CD4-positive, alpha-beta T cell (primary cell): ENCODE measurements around the gene BANP. TPM values are rescaled to one million over a fixed set of nuclear protein-coding genes. Genes with fewer than 3 reads are reported as not detected.

Experiments used
- ATAC-seq: fragments of 200-7000 bp; cut with Tn5 transposase; one replicate; pipeline ENCODE4 v1.10.0; 2022; ENCODE audit warnings: mild to moderate bottlenecking; ENCODE audit not compliant: poor library complexity
- CTCF ChIA-PET: fragments of 350-600 bp; sonication (Branson Sonifier 250); formaldehyde crosslinking; loops from one replicate; lab custom pipeline; 2021; ENCODE audit warnings: antibody characterized with exemption, inconsistent platforms; lab: Charles Lee
- POLR2A ChIA-PET: fragments of 350-600 bp; sonication (Branson Sonifier 250); formaldehyde crosslinking; loops from one replicate; lab custom pipeline; 2021; ENCODE audit warnings: antibody characterized with exemption, inconsistent platforms; lab: Charles Lee
- DNase-seq, 14 experiments: peaks; one replicate each; pipeline ENCODE4 v3.0.0-alpha.2; 2013 to 2020; ENCODE audit warnings: mixed read lengths in 2 of 14
- H3K27ac ChIP-seq, 2 donors: one replicate each; pipeline versions ENCODE4 v1.5.1 to v1.7.0; 2013; ENCODE audit warnings: low read length in 2 of 2, low read depth in 1 of 2, mild to moderate bottlenecking in 1 of 2
- H3K27me3 ChIP-seq, 2 experiments: 1 replicate in 1 of 2; 2 replicates in 1 of 2; pipeline versions ENCODE4 v1.6.1 to v1.7.0; 2013; ENCODE audit warnings: low read length in 2 of 2, control low read depth in 1 of 2, mild to moderate bottlenecking in 1 of 2, moderate library complexity in 1 of 2; ENCODE audit not compliant: insufficient read depth in 2 of 2, control insufficient read depth in 1 of 2
- H3K36me3 ChIP-seq: one replicate; pipeline ENCODE4 v1.6.1; 2013; ENCODE audit warnings: low read length, control low read depth; ENCODE audit not compliant: insufficient read depth
- H3K4me1 ChIP-seq: one replicate; pipeline ENCODE4 v1.6.1; 2013; ENCODE audit warnings: low read length, control low read depth; ENCODE audit not compliant: insufficient read depth
- H3K4me3 ChIP-seq: one replicate; pipeline ENCODE4 v1.5.1; 2013; ENCODE audit warnings: mild to moderate bottlenecking, low read length, moderate library complexity
- H3K9me3 ChIP-seq, 2 experiments: 1 replicate in 1 of 2; 2 replicates in 1 of 2; pipeline versions ENCODE4 v1.6.1 to v1.7.0; 2013; ENCODE audit warnings: low read length in 2 of 2, mild to moderate bottlenecking in 2 of 2, control low read depth in 1 of 2, moderate library complexity in 1 of 2; ENCODE audit not compliant: control insufficient read depth in 1 of 2, insufficient read depth in 1 of 2
- H3K27ac Mint-ChIP-seq: one replicate; pipeline ENCODE4 v1.8.0; 2020; ENCODE audit warnings: mixed read lengths
- H3K27me3 Mint-ChIP-seq: one replicate; pipeline ENCODE4 v1.8.0; 2021; ENCODE audit warnings: mixed read lengths
- H3K36me3 Mint-ChIP-seq: one replicate; pipeline ENCODE4 v1.8.0; 2021; ENCODE audit warnings: low read depth, mixed read lengths
- H3K4me1 Mint-ChIP-seq: one replicate; pipeline ENCODE4 v1.8.0; 2021; ENCODE audit warnings: low read depth, mixed read lengths
- H3K4me3 Mint-ChIP-seq: one replicate; pipeline ENCODE4 v1.8.0; 2020; ENCODE audit warnings: mild to moderate bottlenecking, mixed read lengths
- H3K9me3 Mint-ChIP-seq: one replicate; pipeline ENCODE4 v1.8.0; 2020; ENCODE audit warnings: mixed read lengths
- CTCF ChIP-seq: fragments of 200-600 bp; IDR thresholded peaks from one replicate; pipeline ENCODE4 v1.8.0; 2022; ENCODE audit warnings: antibody characterized with exemption, mild to moderate bottlenecking
- intact Hi-C, 2 experiments: fragments of 100-400 bp; cut with DNase I in 1 of 2; cut with micrococcal nuclease in 1 of 2; formaldehyde crosslinking; loops; one replicate each; pipeline versions ENCODE4 v1.15.1 to v1.9.0; 2023 to 2025; cut with DNase I, micrococcal nuclease
- total RNA-seq, 174 experiments: library from RNA in 2 of 174; stranded (reverse) in 2 of 174; gene quantifications; one replicate each; pipeline ENCODE4 v1.2.3 and lab custom pipeline; 2021 to 2026

The BANP gene
- total RNA-seq, 2 experiments from 2014 or later, result 57.5 to 58.6 TPM

- Histone ChIP-seq H3K27me3 (no peaks in the 10 kb centered on the region), H3K9me3 (no peaks in the 10 kb centered on the region), H3K4me3 (no peak overlapping the region), H3K27ac (no peak overlapping the region), H3K36me3 (no peaks in the 10 kb centered on the region), H3K4me1 (no peaks in the 10 kb centered on the region)
- Mint-ChIP-seq H3K27me3 (no peaks in the 10 kb centered on the region), H3K9me3 (no peaks in the 10 kb centered on the region), H3K4me1 (no peaks in the 10 kb centered on the region), H3K4me3 (no peak overlapping the region), H3K27ac (no peak overlapping the region), H3K36me3 (no peaks in the 10 kb centered on the region)
- ATAC-seq (no peak), DNase-seq (no peak)
- POLR2A ChIA-PET, result no interaction called here
- intact Hi-C loops, result loop anchor here in 1 of 2 experiments (5.0 kb wide), 1 partner anchor 493 kb away; no protein-coding TSS in a partner anchor
- CTCF ChIA-PET, result interaction anchor here (1.6 kb wide), 1 partner anchor 134 kb away, joined by 4 read pairs; no protein-coding TSS in a partner anchor
- TF ChIP-seq CTCF, result no peak
Observed at GRCh38 chr16:87914812-87915211, 36.4 kb upstream of the BANP start.

GRCh38 chr16:87917503-87917902, 33.7 kb upstream of the BANP start:
- ChIA-PET POLR2A (no interaction called here), CTCF (no interaction called here)
- intact Hi-C loops, result loop anchor here in 1 of 2 experiments (5.0 kb wide), 1 partner anchor 495 kb away; no protein-coding TSS in a partner anchor
- Mint-ChIP-seq H3K36me3 (no peaks in the 10 kb centered on the region), H3K27me3 (no peaks in the 10 kb centered on the region), H3K4me3 (no peak overlapping the region), H3K9me3 (no peaks in the 10 kb centered on the region), H3K27ac (no peak overlapping the region), H3K4me1 (no peaks in the 10 kb centered on the region)
- H3K27me3 ChIP-seq, result no peaks in the 10 kb centered on the region
- ATAC-seq, result no peak
- H3K27ac ChIP-seq, result no peak overlapping the region
- H3K4me1 ChIP-seq, result no peaks in the 10 kb centered on the region
- H3K9me3 ChIP-seq, result peaks cover 0 to 3% of the 10 kb centered on the region in 2 experiments
- TF ChIP-seq CTCF, result no peak
- H3K36me3 ChIP-seq, result no peaks in the 10 kb centered on the region
- no peak overlapping the region for H3K4me3 ChIP-seq
- DNase-seq, result no peak

GRCh38 chr16:87918338-87918737, 32.9 kb upstream of the BANP start:
- no peaks in the 10 kb centered on the region for H3K27me3 ChIP-seq
- Mint-ChIP-seq H3K36me3 (no peaks in the 10 kb centered on the region), H3K27ac (no peak overlapping the region), H3K9me3 (no peaks in the 10 kb centered on the region), H3K4me3 (no peak overlapping the region), H3K4me1 (no peaks in the 10 kb centered on the region), H3K27me3 (no peaks in the 10 kb centered on the region)
- ChIA-PET CTCF (no interaction called here), POLR2A (no interaction called here)
- no peak for ATAC-seq
- no peak for TF ChIP-seq CTCF
- H3K9me3 ChIP-seq, result peaks cover 0 to 4% of the 10 kb centered on the region in 2 experiments
- no peaks in the 10 kb centered on the region for H3K36me3 ChIP-seq
- no peak for DNase-seq
- intact Hi-C loops, result loop anchor here in 1 of 2 experiments (5.0 kb wide), 1 partner anchor 496 kb away; no protein-coding TSS in a partner anchor
- H3K4me3 ChIP-seq, result no peak overlapping the region
- H3K27ac ChIP-seq, result no peak overlapping the region
- no peaks in the 10 kb centered on the region for H3K4me1 ChIP-seq
